HG03039 (cell line): ENCODE results near the gene SAP130.

ENCODE experiments used
- ATAC-seq: cut with Tn5 transposase; IDR thresholded peaks from one replicate; pipeline ENCODE4 v1.9.1; 2021; ENCODE audit warnings: mild to moderate bottlenecking, moderate library complexity; ENCODE audit not compliant: unreplicated experiment

SAP130 gene

GRCh38 chr2:128026448-128027277 is 1.2 kb downstream of the SAP130 start:
- ATAC-seq: no peak

- no peak for ATAC-seq
Observed at GRCh38 chr2:128024816-128025215, 3.0 kb downstream of the SAP130 start.

GRCh38 chr2:128017561-128017960 is 10.3 kb downstream of the SAP130 start:
- ATAC-seq: no peak

- no peak for ATAC-seq
Observed at GRCh38 chr2:128016620-128017019, 11.2 kb downstream of the SAP130 start.

- no peak for ATAC-seq
Observed at GRCh38 chr2:128012698-128013097, 15.2 kb downstream of the SAP130 start.

- no peak for ATAC-seq
Observed at GRCh38 chr2:128008074-128008672, 19.7 kb downstream of the SAP130 start.

GRCh38 chr2:128004509-128004908 is 23.4 kb downstream of the SAP130 start:
- no peak for ATAC-seq

GRCh38 chr2:128003463-128003862 is 24.4 kb downstream of the SAP130 start:
- no peak for ATAC-seq

GRCh38 chr2:127996160-127996559 is 31.7 kb downstream of the SAP130 start:
- no peak for ATAC-seq

GRCh38 chr2:127995725-127996124 is 32.1 kb downstream of the SAP130 start:
- ATAC-seq: no peak

GRCh38 chr2:127993659-127994058 is 34.2 kb downstream of the SAP130 start:
- no peak for ATAC-seq

- no peak for ATAC-seq
Observed at GRCh38 chr2:127991742-127992141, 36.1 kb downstream of the SAP130 start.

GRCh38 chr2:127986548-127987079 is 41.2 kb downstream of the SAP130 start:
- ATAC-seq: no peak

- ATAC-seq: no peak
Observed at GRCh38 chr2:127985735-127986134, 42.1 kb downstream of the SAP130 start.

GRCh38 chr2:127985026-127985734 is 42.7 kb downstream of the SAP130 start:
- ATAC-seq: no peak

- ATAC-seq: no peak
Observed at GRCh38 chr2:127984551-127984950, 43.3 kb downstream of the SAP130 start.

- no peak for ATAC-seq
Observed at GRCh38 chr2:127969446-127969845, 58.4 kb downstream of the SAP130 start.

GRCh38 chr2:127968610-127969339 is 59.1 kb downstream of the SAP130 start:
- no peak for ATAC-seq

- ATAC-seq: no peak
Observed at GRCh38 chr2:127961729-127962128, 66.1 kb downstream of the SAP130 start.

- ATAC-seq: no peak
Observed at GRCh38 chr2:127957240-127957639, 70.6 kb downstream of the SAP130 start.

- ATAC-seq: no peak
Observed at GRCh38 chr2:127954857-127955256, 73.0 kb downstream of the SAP130 start.
